Muscle of arm (tissue), 12 donors: ENCODE data around the gene ATRN. TPM values are rescaled to one million over a fixed set of nuclear protein-coding genes. Genes with fewer than 3 reads are reported as not detected.

ENCODE experiments used
- DNase-seq: peaks from one replicate; pipeline ENCODE4 v3.0.0-alpha.2; 2013
- polyA plus RNA-seq, 12 donors: library from polyadenylated mRNA; unstranded; fragments of 120-200 nt; gene quantifications; one replicate each; pipeline ENCODE4 v1.2.1, GENCODE V29; 2013; ENCODE audit not compliant: insufficient read length in 12 of 12

Gene ATRN
- polyA plus RNA-seq, 12 donors, result 22.6 to 30.1 (median 26.0) TPM; not detected in 1

GRCh38 chr20:3673221-3674070 lies 202.6 kb downstream of the ATRN start:
- no peak for DNase-seq

DNA sequence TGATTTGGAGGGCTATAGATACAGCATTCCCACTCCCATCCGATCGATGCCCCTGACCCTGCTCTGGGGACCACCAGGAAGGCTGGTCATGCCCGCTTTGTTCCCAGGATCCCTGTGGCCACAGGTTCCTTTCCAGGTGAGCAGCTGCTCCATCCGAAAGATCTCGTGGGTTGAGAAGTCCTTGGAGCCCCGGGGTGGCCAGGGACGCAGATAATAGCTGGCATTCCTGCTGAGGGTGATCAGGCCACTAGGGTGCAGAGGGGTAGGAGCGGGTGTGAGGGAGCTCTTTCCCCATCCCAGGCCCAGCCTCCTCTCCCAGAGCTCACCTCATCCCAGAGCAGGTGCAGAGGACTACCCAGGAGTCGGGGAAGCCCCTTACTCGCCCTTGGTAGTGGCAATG lies 203.6 kb downstream of the ATRN start:
- no peak for DNase-seq

DNA sequence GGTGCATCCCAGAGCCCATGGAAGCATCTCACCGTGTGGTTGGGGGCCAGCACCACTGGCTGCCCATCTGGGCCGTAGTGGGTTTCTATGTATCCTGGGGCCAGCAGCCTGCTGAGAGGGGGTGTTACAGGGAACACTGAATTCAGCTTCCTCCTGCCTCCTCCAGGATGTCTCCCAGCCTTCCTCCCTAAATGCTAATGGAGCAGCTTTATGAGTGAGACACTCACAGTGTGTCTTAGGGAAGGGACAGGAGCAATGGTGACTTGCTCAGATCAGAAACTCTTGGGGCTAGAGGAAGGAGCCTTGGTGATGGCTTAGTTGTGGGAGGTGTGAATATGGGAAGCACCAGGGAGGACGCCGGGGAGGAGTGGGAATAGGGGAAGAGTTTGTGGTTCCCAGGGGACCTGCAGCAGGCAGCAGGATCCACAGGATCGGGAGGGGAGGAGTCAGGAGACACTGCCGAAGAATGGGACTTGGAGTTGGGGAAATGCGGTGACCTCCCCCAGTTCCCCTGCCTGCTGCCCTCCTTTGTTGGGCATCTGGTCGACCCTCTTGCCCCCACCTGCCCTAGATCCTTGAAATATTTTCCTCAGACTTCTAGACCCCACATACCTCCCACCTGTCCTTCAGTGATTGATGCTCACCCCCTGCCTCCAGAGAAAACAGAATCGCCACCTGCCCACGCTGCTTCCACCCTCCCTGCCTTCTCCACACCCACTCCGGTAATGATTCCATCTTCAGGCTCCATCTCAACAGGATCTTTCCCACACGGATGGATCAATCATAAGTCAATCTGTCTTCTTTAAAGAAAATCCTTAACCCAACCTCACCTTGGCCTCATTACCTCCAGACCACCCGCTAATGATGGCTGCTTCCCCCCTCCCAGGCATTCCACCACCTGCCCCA lies 204.4 kb downstream of the ATRN start:
- no peak for DNase-seq

GRCh38 chr20:3677733-3678132 lies 206.9 kb downstream of the ATRN start:
- DNase-seq, result peak; percentile 74

DNA sequence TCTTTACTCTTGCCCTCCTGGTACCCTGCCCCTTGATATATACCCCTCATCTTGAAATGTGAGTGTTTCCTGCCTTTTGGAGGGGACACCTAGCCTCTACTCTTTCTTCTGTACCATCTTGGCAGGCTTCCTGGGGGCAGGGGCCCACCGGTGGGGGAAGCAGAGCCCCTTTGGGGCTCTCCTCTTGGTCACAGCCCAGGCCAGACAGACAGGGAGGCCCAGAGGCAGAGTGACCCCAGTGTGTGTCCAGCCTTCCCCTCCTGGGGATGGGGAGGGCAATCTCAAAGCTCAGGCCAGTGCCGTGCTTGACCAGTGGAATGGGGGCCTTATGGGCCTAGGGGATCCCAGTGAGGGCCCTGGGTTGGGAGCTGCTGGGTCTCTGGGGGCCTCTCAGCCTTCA lies 207.4 kb downstream of the ATRN start:
- DNase-seq, result no peak

GRCh38 chr20:3678856-3679720 lies 208.3 kb downstream of the ATRN start:
- DNase-seq, result no peak

DNA sequence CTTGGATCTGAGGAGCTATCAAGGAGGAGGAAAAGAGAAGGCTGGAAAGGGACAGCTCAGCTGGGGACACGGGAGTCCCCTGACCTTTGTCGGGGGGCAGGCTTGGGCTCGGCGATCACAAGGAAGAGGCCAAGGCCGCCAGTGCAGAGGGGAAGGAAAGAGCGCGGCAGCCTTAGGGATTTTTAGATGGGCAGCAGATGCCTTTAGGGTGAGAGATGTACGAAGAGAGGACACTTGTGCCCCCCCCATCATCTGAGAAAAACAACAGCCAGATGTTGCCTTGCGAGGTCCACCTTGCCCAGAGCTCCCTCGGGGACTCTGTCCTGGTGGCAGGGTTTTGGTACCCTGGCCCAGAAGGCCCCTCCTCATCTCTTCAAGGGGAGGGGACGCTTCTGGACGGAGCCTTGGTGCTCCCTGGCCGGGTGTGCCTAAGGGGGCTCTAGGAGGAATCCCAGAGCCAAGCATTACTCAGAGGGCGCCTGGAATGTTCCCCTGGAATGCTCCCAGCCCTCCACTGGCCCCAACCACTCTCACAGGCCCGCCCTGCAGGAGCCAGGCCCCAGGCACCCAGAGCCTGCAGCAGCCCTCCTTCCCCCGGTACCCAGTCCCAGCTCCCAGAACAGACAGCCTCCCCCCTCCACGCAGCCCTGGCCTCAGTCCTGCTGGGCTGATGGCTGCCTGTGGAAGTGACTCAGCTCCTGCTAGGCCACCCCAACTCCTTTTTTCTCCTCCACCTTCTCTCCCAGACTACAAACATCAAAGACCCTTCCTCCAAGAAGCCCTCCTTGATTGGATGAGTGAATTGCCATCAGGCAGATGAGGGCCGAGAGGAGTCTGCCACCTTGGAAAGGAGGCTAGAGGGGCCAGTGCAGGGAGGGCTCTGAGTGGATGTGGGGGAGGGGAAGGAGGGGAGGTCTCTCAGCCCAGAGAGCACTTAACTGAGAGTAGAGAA lies 209.2 kb downstream of the ATRN start:
- DNase-seq, result no peak

- no peak for DNase-seq
These were observed 210.0 kb downstream of the ATRN start for GRCh38 chr20:3680701-3681351.

GRCh38 chr20:3681352-3681930 lies 210.6 kb downstream of the ATRN start:
- no peak for DNase-seq

GRCh38 chr20:3681931-3682781 lies 211.3 kb downstream of the ATRN start, which contains the start of gene ADAM33:
Gene ADAM33, minus strand, starts transcription at chr20:3682010. Its CDS starts 6 bp downstream, at chr20:3682004.
- no peak for DNase-seq

DNA sequence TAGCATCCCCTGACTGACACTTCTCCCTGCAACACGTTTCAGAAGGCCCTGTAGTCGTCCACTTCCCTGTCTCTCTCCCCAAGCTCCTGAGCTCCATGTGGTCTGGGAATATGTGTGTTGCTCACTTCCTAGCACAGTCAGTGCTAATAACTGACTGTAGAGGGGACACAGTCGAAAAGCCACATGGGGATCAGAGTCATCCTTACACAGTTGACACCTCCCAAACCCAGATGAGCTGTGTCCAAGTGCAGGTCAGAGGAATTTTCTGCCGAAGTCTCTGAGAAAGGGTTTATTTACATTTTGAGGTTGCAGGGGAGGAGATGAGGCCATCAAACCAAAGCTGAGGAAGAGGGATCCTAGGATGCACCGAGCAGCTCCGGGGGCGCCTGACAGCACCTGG lies 214.5 kb downstream of the ATRN start:
- no peak for DNase-seq

GRCh38 chr20:3686421-3686820 lies 215.6 kb downstream of the ATRN start:
- no peak for DNase-seq

DNA sequence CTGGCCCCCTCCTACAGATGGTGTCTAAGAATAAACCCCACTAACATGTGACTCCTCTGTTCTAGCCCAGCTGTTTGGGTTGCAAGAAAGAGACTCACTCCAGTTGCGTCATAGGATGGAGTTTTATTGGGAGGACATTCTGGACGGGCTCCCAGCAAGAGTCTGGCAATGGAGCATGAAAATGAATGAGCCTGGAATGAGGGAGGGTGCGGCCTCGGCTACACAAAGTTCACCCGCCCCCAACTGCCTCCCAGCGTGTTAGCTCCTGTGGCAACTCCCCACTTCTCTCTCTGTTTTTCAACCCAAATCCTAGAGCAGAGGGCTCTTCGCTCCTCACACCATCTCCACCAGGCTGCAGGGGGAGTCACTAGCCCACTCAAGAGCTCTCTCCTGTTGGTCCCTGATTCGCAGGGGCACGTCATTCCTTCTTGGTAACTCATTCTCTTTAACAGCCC lies 216.1 kb downstream of the ATRN start:
- peak; percentile 95 for DNase-seq

DNA sequence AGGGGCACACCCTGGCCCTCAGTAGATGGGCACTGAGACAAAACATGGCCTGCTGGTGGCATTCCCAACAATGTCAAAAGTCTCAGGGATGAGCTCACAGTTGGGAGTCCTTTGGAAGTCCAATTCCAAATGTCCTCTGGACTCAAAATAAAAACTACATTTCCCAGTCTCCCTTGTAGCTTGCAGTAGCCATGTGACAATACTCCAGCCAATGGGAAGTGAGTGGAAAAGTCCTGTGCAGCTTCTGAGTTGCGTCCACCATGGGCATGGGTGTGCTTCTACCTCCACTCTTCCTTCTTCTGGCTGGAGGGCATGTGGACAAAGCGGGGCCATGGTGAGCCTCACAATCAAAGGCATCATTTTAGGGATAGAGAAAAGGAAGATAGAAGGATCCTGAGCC lies 216.8 kb downstream of the ATRN start:
- peak; percentile 71 for DNase-seq

GRCh38 chr20:3689978-3690377 lies 219.2 kb downstream of the ATRN start:
- no peak for DNase-seq

DNA sequence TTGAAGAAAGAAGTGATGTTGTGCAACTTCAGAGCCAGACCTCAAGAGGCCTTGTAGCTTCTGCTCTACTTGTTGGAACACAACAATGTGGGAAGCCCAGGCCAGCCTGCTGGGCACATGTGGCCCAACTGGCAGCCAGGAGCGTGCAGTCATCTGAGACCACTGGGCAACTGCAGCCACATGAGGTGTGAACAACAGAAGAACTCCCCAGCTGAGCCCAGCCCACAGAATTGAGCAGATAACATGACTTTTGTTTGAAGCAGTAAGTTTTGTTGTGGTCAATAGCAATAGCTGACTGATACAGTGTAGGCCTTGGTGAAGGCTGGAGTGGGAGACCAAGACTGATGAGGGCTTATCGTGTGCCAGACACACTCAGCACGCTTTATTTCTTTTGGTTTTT lies 219.6 kb downstream of the ATRN start:
- DNase-seq, result no peak

DNA sequence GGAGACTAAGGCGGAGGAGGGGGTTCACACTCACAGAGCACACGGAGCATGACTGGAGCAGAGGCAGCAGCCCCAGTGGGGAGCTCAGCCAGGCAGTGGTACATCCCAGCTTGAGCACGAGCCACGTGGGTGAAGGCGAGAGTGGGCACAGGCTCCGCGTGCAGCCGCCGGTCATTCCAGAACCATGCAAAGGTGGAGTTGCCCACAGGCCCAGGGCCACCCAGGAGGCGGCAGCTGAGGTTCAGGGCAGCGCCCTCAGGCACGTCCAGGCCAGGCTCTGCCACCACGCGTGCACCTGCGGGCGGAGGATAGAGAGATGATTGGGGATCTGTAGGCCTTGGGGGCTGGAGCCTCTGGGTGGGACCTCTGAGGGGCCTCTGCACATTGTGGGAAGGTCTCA lies 220.5 kb downstream of the ATRN start:
- DNase-seq, result no peak

DNA sequence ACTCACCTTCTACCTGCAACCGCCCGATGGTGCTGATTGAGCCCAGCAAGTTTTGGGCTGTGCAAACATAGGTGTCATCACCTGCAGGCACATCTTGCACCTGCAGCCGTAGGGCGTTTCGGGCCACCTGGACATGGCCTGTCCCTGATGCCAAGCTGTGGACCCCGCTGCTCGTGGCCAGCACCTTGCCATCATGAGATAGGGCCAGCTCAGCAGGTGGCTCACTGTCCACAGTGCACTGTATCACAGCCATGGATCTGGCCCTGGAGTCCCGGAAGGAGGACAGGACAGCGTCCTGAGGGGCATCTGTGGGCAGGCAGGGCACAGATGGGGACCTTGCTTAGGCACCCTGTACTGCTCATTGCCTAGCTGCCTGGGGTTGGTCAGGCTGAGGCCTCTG lies 221.1 kb downstream of the ATRN start:
- DNase-seq, result no peak
